WTC11 (cell line): ENCODE measurements around the gene KIAA0753. TPM values are rescaled to one million over a fixed set of nuclear protein-coding genes. Genes with fewer than 3 reads are reported as not detected.

Experiments used
- ATAC-seq: fragments of 200-7000 bp; cut with Tn5 transposase; 2 replicates; pipeline ENCODE4 v1.10.0; 2021; ENCODE audit warnings: mild to moderate bottlenecking, moderate library complexity
- CTCF ChIA-PET: fragments of 300-600 bp; sonication (Branson Sonifier 250); formaldehyde crosslinking; loops from one replicate; lab custom pipeline; 2021; ENCODE audit warnings: antibody characterized with exemption; lab: Charles Lee
- POLR2A ChIA-PET: fragments of 350-600 bp; sonication (Branson Sonifier 250); formaldehyde crosslinking; loops from one replicate; lab custom pipeline; 2021; ENCODE audit warnings: antibody characterized with exemption; lab: Charles Lee
- DNase-seq: peaks from one replicate; pipeline ENCODE4 v3.0.0; 2021; ENCODE audit warnings: low spot score
- H3K27ac Mint-ChIP-seq: 2 replicates; pipeline ENCODE4 v1.8.0; 2021; ENCODE audit warnings: mixed read lengths
- H3K27me3 Mint-ChIP-seq: 2 replicates; pipeline ENCODE4 v1.8.0; 2021; ENCODE audit warnings: low read depth, mild to moderate bottlenecking, moderate library complexity, mixed read lengths
- H3K36me3 Mint-ChIP-seq: 2 replicates; pipeline ENCODE4 v1.8.0; 2021; ENCODE audit warnings: mixed read lengths
- H3K4me1 Mint-ChIP-seq: 2 replicates; pipeline ENCODE4 v1.8.0; 2022; ENCODE audit warnings: mixed read lengths
- H3K4me3 Mint-ChIP-seq: 2 replicates; pipeline ENCODE4 v1.8.0; 2021; ENCODE audit warnings: mild to moderate bottlenecking, moderate library complexity, mixed read lengths
- H3K9me3 Mint-ChIP-seq: 2 replicates; pipeline ENCODE4 v1.8.0; 2021; ENCODE audit warnings: mixed read lengths
- ATF3 ChIP-seq: sonication (generic); formaldehyde crosslinking; conservative IDR thresholded peaks from 2 replicates; pipeline ENCODE4 v1.8.1; 2022; ENCODE audit warnings: mild to moderate bottlenecking, missing genetic modification reagents
- E2F1 ChIP-seq: sonication (generic); formaldehyde crosslinking; IDR thresholded peaks from 2 replicates; pipeline ENCODE4 v1.8.0; 2022; ENCODE audit warnings: mild to moderate bottlenecking, missing genetic modification reagents
- FOXK1 ChIP-seq: sonication (generic); formaldehyde crosslinking; IDR thresholded peaks from 2 replicates; pipeline ENCODE4 v1.8.0; 2022; ENCODE audit warnings: mild to moderate bottlenecking, moderate library complexity, missing genetic modification reagents
- GABPB1 ChIP-seq: sonication (generic); formaldehyde crosslinking; IDR thresholded peaks from 2 replicates; pipeline ENCODE4 v1.8.1; 2023; ENCODE audit warnings: mild to moderate bottlenecking, missing genetic modification reagents
- KAT7 ChIP-seq: sonication (generic); formaldehyde crosslinking; IDR thresholded peaks from 2 replicates; pipeline ENCODE4 v1.8.1; 2023; ENCODE audit warnings: missing genetic modification reagents, mild to moderate bottlenecking, borderline replicate concordance
- MAX ChIP-seq: sonication (generic); formaldehyde crosslinking; IDR thresholded peaks from 2 replicates; pipeline ENCODE4 v1.8.0; 2022; ENCODE audit warnings: mild to moderate bottlenecking, missing genetic modification reagents
- MLX ChIP-seq: sonication (generic); formaldehyde crosslinking; IDR thresholded peaks from 2 replicates; pipeline ENCODE4 v1.8.1; 2023; ENCODE audit warnings: mild to moderate bottlenecking, missing genetic modification reagents, moderate library complexity
- MXD4 ChIP-seq: fragments of 250-450 bp; sonication (Bioruptor Pico); IDR thresholded peaks from 2 replicates; pipeline ENCODE4 v1.8.0; 2021; ENCODE audit warnings: mild to moderate bottlenecking, moderate library complexity, borderline replicate concordance
- MYBL2 ChIP-seq: sonication (generic); formaldehyde crosslinking; IDR thresholded peaks from 2 replicates; pipeline ENCODE4 v1.8.1; 2023; ENCODE audit warnings: mild to moderate bottlenecking, moderate library complexity, missing genetic modification reagents
- NFYB ChIP-seq: sonication (generic); formaldehyde crosslinking; conservative IDR thresholded peaks from 2 replicates; pipeline ENCODE4 v1.8.0; 2022; ENCODE audit warnings: low read depth, missing genetic modification reagents
- NR1H2 ChIP-seq: sonication (generic); formaldehyde crosslinking; IDR thresholded peaks from 2 replicates; pipeline ENCODE4 v1.9.0; 2021; ENCODE audit warnings: mild to moderate bottlenecking, moderate library complexity, missing genetic modification reagents
- NR2C2 ChIP-seq: sonication (generic); formaldehyde crosslinking; IDR thresholded peaks from 2 replicates; pipeline ENCODE4 v1.8.0; 2022; ENCODE audit warnings: mild to moderate bottlenecking, missing genetic modification reagents
- NR3C1 ChIP-seq: sonication (generic); formaldehyde crosslinking; conservative IDR thresholded peaks from 2 replicates; pipeline ENCODE4 v1.8.1; 2023; ENCODE audit warnings: low read depth, mild to moderate bottlenecking, missing genetic modification reagents
- RELA ChIP-seq: sonication (generic); formaldehyde crosslinking; IDR thresholded peaks from 2 replicates; pipeline ENCODE4 v1.8.1; 2022; ENCODE audit warnings: missing genetic modification reagents, mild to moderate bottlenecking, borderline replicate concordance
- RORB ChIP-seq: fragments of 250-450 bp; sonication (Bioruptor Pico); IDR thresholded peaks from 2 replicates; pipeline ENCODE4 v1.9.0; 2021; ENCODE audit warnings: mild to moderate bottlenecking
- SMAD3 ChIP-seq: sonication (generic); formaldehyde crosslinking; IDR thresholded peaks from 2 replicates; pipeline ENCODE4 v1.8.0; 2022; ENCODE audit warnings: missing genetic modification reagents, mild to moderate bottlenecking, borderline replicate concordance
- SP1 ChIP-seq: sonication (generic); formaldehyde crosslinking; conservative IDR thresholded peaks from 2 replicates; pipeline ENCODE4 v1.8.1; 2022; ENCODE audit warnings: missing genetic modification reagents
- STAT6 ChIP-seq: sonication (generic); formaldehyde crosslinking; conservative IDR thresholded peaks from 2 replicates; pipeline ENCODE4 v1.8.1; 2023; ENCODE audit warnings: mild to moderate bottlenecking, low read depth, missing genetic modification reagents, moderate library complexity
- TCF7 ChIP-seq: sonication (generic); formaldehyde crosslinking; IDR thresholded peaks from 2 replicates; pipeline ENCODE4 v1.8.0; 2022; ENCODE audit warnings: mild to moderate bottlenecking, low read depth, missing genetic modification reagents, moderate library complexity
- TEAD1 ChIP-seq: sonication (generic); formaldehyde crosslinking; IDR thresholded peaks from 2 replicates; pipeline ENCODE4 v1.8.0; 2022; ENCODE audit warnings: mild to moderate bottlenecking, missing genetic modification reagents
- TEAD4 ChIP-seq: sonication (generic); formaldehyde crosslinking; IDR thresholded peaks from 2 replicates; pipeline ENCODE4 v1.8.0; 2022; ENCODE audit warnings: mild to moderate bottlenecking, missing genetic modification reagents
- USF1 ChIP-seq: sonication (generic); formaldehyde crosslinking; IDR thresholded peaks from 2 replicates; pipeline ENCODE4 v1.8.0; 2022; ENCODE audit warnings: mild to moderate bottlenecking, missing genetic modification reagents
- ZNF121 ChIP-seq: sonication (generic); formaldehyde crosslinking; IDR thresholded peaks from 2 replicates; pipeline ENCODE4 v1.8.0; 2023; ENCODE audit warnings: missing genetic modification reagents
- ZNF138 ChIP-seq: sonication (generic); formaldehyde crosslinking; conservative IDR thresholded peaks from 2 replicates; pipeline ENCODE4 v1.8.1; 2022; ENCODE audit warnings: mild to moderate bottlenecking, moderate library complexity, missing genetic modification reagents
- ZNF219 ChIP-seq: sonication (generic); formaldehyde crosslinking; IDR thresholded peaks from 2 replicates; pipeline ENCODE4 v1.8.0; 2023; ENCODE audit warnings: missing genetic modification reagents, mild to moderate bottlenecking, borderline replicate concordance
- ZNF263 ChIP-seq: sonication (generic); formaldehyde crosslinking; IDR thresholded peaks from 2 replicates; pipeline ENCODE4 v1.8.1; 2022; ENCODE audit warnings: low read depth, mild to moderate bottlenecking, moderate library complexity, missing genetic modification reagents
- ZNF281 ChIP-seq: sonication (generic); formaldehyde crosslinking; IDR thresholded peaks from 2 replicates; pipeline ENCODE4 v1.8.0; 2023; ENCODE audit warnings: mild to moderate bottlenecking, missing genetic modification reagents
- ZNF416 ChIP-seq: fragments of 250-450 bp; sonication (Bioruptor Pico); IDR thresholded peaks from 2 replicates; pipeline ENCODE4 v1.9.0; 2021; ENCODE audit warnings: mild to moderate bottlenecking, inconsistent platforms
- total RNA-seq: library from RNA; stranded (reverse); gene quantifications from 3 replicates; pipeline ENCODE4 v1.2.3, GENCODE V29; 2021

Gene KIAA0753
- total RNA-seq, 1 experiment from 2014 or later = 22.8 TPM

GRCh38 chr17:6610011-6610410 is 30.5 kb downstream of the KIAA0753 start:
- Mint-ChIP-seq H3K27ac (no peak overlapping the region), H3K9me3 (no peaks in the 10 kb centered on the region), H3K4me3 (no peak overlapping the region), H3K4me1 (no peaks in the 10 kb centered on the region), H3K27me3 (no peaks in the 10 kb centered on the region), H3K36me3 (peaks cover 43% of the 10 kb centered on the region)
- TF ChIP-seq GABPB1 (no peak), NFYB (no peak), TEAD4 (CRISPR knock-in tag) (no peak), RORB (CRISPR knock-in tag) (no peak), MYBL2 (no peak), TCF7 (CRISPR knock-in tag) (no peak), RELA (no peak), ATF3 (no peak), ZNF138 (CRISPR knock-in tag) (no peak), E2F1 (CRISPR knock-in tag) (no peak), MAX (CRISPR knock-in tag) (no peak), TEAD1 (no peak), NR2C2 (CRISPR knock-in tag) (no peak), ZNF263 (CRISPR knock-in tag) (no peak), ZNF416 (no peak), MLX (no peak), ZNF281 (no peak), ZNF121 (CRISPR knock-in tag) (no peak), NR1H2 (CRISPR knock-in tag) (no peak)
- no peak for ATAC-seq
- ChIA-PET POLR2A (no interaction called here), CTCF (interaction anchor here (1.1 kb wide), 1 partner anchor 174 kb away, joined by 3 read pairs; no protein-coding TSS in a partner anchor)
- no peak for DNase-seq

- Mint-ChIP-seq H3K27ac (no peak overlapping the region), H3K9me3 (no peaks in the 10 kb centered on the region), H3K4me3 (no peak overlapping the region), H3K4me1 (no peaks in the 10 kb centered on the region), H3K36me3 (peaks cover 47% of the 10 kb centered on the region), H3K27me3 (no peaks in the 10 kb centered on the region)
- ChIA-PET POLR2A (no interaction called here), CTCF (interaction anchor here (0.6 kb wide), 1 partner anchor 46 kb away, joined by 3 read pairs; no protein-coding TSS in a partner anchor)
- DNase-seq (no peak), ATAC-seq (no peak)
- TF ChIP-seq ZNF219 (CRISPR knock-in tag) (no peak), STAT6 (no peak), SP1 (CRISPR knock-in tag) (no peak), TEAD4 (CRISPR knock-in tag) (no peak), RELA (no peak), MXD4 (CRISPR knock-in tag) (no peak), TCF7 (CRISPR knock-in tag) (no peak), USF1 (CRISPR knock-in tag) (no peak), KAT7 (CRISPR knock-in tag) (no peak), NR3C1 (no peak), FOXK1 (CRISPR knock-in tag) (no peak), SMAD3 (CRISPR knock-in tag) (no peak)
These were observed 32.2 kb downstream of the KIAA0753 start for GRCh38 chr17:6608321-6608720.
